OCI-LY7 (cell line): Measurements from ENCODE around the gene PIM2. TPM values are rescaled to one million over a fixed set of nuclear protein-coding genes. Genes with fewer than 3 reads are reported as not detected.

ENCODE experiments used
- BruUV-seq: library from RNA; stranded (reverse); fragments of 400-500 nt; replicated peaks from 2 replicates; lab custom pipeline; 2021; lab: Mats Ljungman, UMichigan
- CTCF ChIA-PET: fragments of 300-600 bp; sonication (Branson Sonifier 250); formaldehyde crosslinking; loops from one replicate; lab custom pipeline; 2022; ENCODE audit warnings: antibody characterized with exemption; ENCODE audit not compliant: unreplicated experiment; lab: Charles Lee
- POLR2A ChIA-PET: fragments of 300-600 bp; sonication (Branson Sonifier 250); formaldehyde crosslinking; loops from one replicate; lab custom pipeline; 2022; ENCODE audit warnings: antibody characterized with exemption; lab: Charles Lee
- DNase-seq: peaks from one replicate; pipeline ENCODE4 v3.0.0-alpha.2; 2015; ENCODE audit warnings: low spot score
- H2AFZ ChIP-seq: fragments of 200-600 bp; sonication (generic), shearing (Covaris generic); 2 replicates; pipeline ENCODE4 v1.6.1; 2014; ENCODE audit warnings: mild to moderate bottlenecking, antibody characterized with exemption, low read length, moderate library complexity
- H3K27ac ChIP-seq: fragments of 200-600 bp; sonication (generic); 2 replicates; pipeline ENCODE4 v1.5.1; 2014; ENCODE audit warnings: mixed run types, low read depth, mild to moderate bottlenecking, moderate library complexity, low read length, inconsistent platforms; ENCODE audit not compliant: poor library complexity, severe bottlenecking
- H3K36me3 ChIP-seq: fragments of 200-600 bp; sonication (generic); 2 replicates; pipeline ENCODE4 v1.6.1; 2014; ENCODE audit warnings: mild to moderate bottlenecking, antibody characterized with exemption, low read length, moderate library complexity, mixed read lengths; ENCODE audit not compliant: insufficient read depth
- H3K4me1 ChIP-seq: fragments of 200-600 bp; sonication (generic); 2 replicates; pipeline ENCODE4 v1.5.1; 2014; ENCODE audit warnings: mild to moderate bottlenecking, low read length; ENCODE audit not compliant: insufficient read depth, poor library complexity, severe bottlenecking
- H3K4me2 ChIP-seq: fragments of 200-600 bp; sonication (generic); 2 replicates; pipeline ENCODE4 v1.6.1; 2014; ENCODE audit warnings: mild to moderate bottlenecking, low read length
- H3K4me3 ChIP-seq: fragments of 200-600 bp; sonication (generic); 2 replicates; pipeline ENCODE4 v1.5.1; 2014; ENCODE audit warnings: mild to moderate bottlenecking, low read depth, low read length; ENCODE audit not compliant: poor library complexity, severe bottlenecking
- H3K79me2 ChIP-seq: fragments of 200-600 bp; sonication (generic); 2 replicates; pipeline ENCODE4 v1.6.1; 2016; ENCODE audit warnings: low read depth, mild to moderate bottlenecking, low read length, moderate library complexity, mixed read lengths; ENCODE audit not compliant: insufficient read depth
- H3K9me2 ChIP-seq: fragments of 200-600 bp; sonication (generic); 2 replicates; pipeline ENCODE4 v1.6.1; 2016; ENCODE audit warnings: mild to moderate bottlenecking, low read length, mixed read lengths; ENCODE audit not compliant: insufficient read depth
- H3K9me3 ChIP-seq: fragments of 200-600 bp; sonication (generic); 2 replicates; pipeline ENCODE4 v1.6.1; 2014; ENCODE audit warnings: mild to moderate bottlenecking, mixed run types, low read length, mixed read lengths
- H4K20me1 ChIP-seq: fragments of 200-600 bp; sonication (generic); 2 replicates; pipeline ENCODE4 v1.6.1; 2014; ENCODE audit warnings: mild to moderate bottlenecking, antibody characterized with exemption, low read length, moderate library complexity, mixed read lengths; ENCODE audit not compliant: insufficient read depth
- CTCF ChIP-seq: fragments of 200-600 bp; sonication (generic); conservative IDR thresholded peaks from 2 replicates; pipeline ENCODE4 v1.5.1; 2014; ENCODE audit warnings: mild to moderate bottlenecking, antibody characterized with exemption, low read length, moderate library complexity, mixed read lengths
- EZH2phosphoT487 ChIP-seq: fragments of 200-600 bp; sonication (generic); IDR thresholded peaks from 2 replicates; pipeline ENCODE4 v1.6.1; 2018; ENCODE audit warnings: low read depth, borderline replicate concordance, mild to moderate bottlenecking, mixed run types, antibody characterized with exemption, low read length, moderate library complexity, mixed read lengths
- intact Hi-C: fragments of 100-400 bp; cut with micrococcal nuclease; formaldehyde crosslinking; loops from one replicate; pipeline ENCODE4 v1.10.0; 2022; ENCODE audit not compliant: unreplicated experiment
- total RNA-seq, 2 experiments: library from RNA; depleted of rRNA in 1 of 2; stranded (reverse); fragments of >200 nt in 1 of 2; shearing (Covaris generic) in 1 of 2; gene quantifications; 2 replicates each; pipeline ENCODE4 v1.2.3, GENCODE V29; 2014 to 2022

Gene PIM2
- total RNA-seq, 2 experiments from 2014 or later: 60.3 to 148 TPM

GRCh38 chrX:48961585-48962091 is 42.8 kb upstream of the PIM2 start:
- DNase-seq: peak; percentile 65
- H3K4me2 ChIP-seq: peak overlapping the region; percentile 86
- intact Hi-C loops: loop anchor here (2.0 to 5.0 kb wide), 2 partner anchors 41 to 81 kb away; partner anchors contain the start of genes GRIPAP1 and TFE3
- H3K4me1 ChIP-seq: peaks cover 52% of the 10 kb centered on the region
- H3K4me3 ChIP-seq: peak overlapping the region; percentile 91
- H3K36me3 ChIP-seq: peaks cover 14% of the 10 kb centered on the region
- TF ChIP-seq EZH2phosphoT487: no peak
- no peak for TF ChIP-seq CTCF
- BruUV-seq: no TSS peak
- peaks cover 20% of the 10 kb centered on the region for H3K79me2 ChIP-seq
- H4K20me1 ChIP-seq: no peaks in the 10 kb centered on the region
- ChIA-PET POLR2A (interaction anchor here (0.9 to 2.2 kb wide), 4 partner anchors 22 to 81 kb away, joined by 5 to 12 read pairs (median 6); partner anchors contain the start of genes GRIPAP1 and TFE3), CTCF (interaction anchor here (0.6 kb wide), 1 partner anchor 41 kb away, joined by 4 read pairs; the partner anchor contains the start of gene GRIPAP1)
- H2AFZ ChIP-seq: no peak overlapping the region
- no peaks in the 10 kb centered on the region for H3K9me2 ChIP-seq
- H3K27ac ChIP-seq: peak overlapping the region; percentile 93
- no peaks in the 10 kb centered on the region for H3K9me3 ChIP-seq

- POLR2A ChIA-PET: interaction anchor here (0.5 to 2.0 kb wide), 3 partner anchors 11 to 124 kb away, joined by 3 to 4 read pairs (median 4); no protein-coding TSS in a partner anchor
- Histone ChIP-seq H3K79me2 (peaks cover 33% of the 10 kb centered on the region), H3K36me3 (peaks cover 19% of the 10 kb centered on the region), H3K27ac (peak overlapping the region; percentile 93), H3K4me2 (peak overlapping the region; percentile 86), H3K4me1 (peaks cover 65% of the 10 kb centered on the region), H2AFZ (no peak overlapping the region), H3K9me2 (no peaks in the 10 kb centered on the region), H4K20me1 (no peaks in the 10 kb centered on the region), H3K4me3 (peak overlapping the region; percentile 91), H3K9me3 (no peaks in the 10 kb centered on the region)
- BruUV-seq: no TSS peak
- intact Hi-C loops: loop anchor here (2.0 to 5.0 kb wide), 2 partner anchors 42 to 83 kb away; partner anchors contain the start of genes GRIPAP1 and TFE3
- CTCF ChIA-PET: no interaction called here
- DNase-seq: peak; percentile 66
- no peak for TF ChIP-seq CTCF
- TF ChIP-seq EZH2phosphoT487: no peak
These were observed 41.5 kb upstream of the PIM2 start for GRCh38 chrX:48960291-48960690.

- peaks cover 40% of the 10 kb centered on the region for H3K79me2 ChIP-seq
- peaks cover 62% of the 10 kb centered on the region for H3K4me1 ChIP-seq
- H3K9me2 ChIP-seq: no peaks in the 10 kb centered on the region
- H3K4me2 ChIP-seq: peak overlapping the region; percentile 86
- H3K9me3 ChIP-seq: no peaks in the 10 kb centered on the region
- H3K4me3 ChIP-seq: peak overlapping the region; percentile 91
- POLR2A ChIA-PET: interaction anchor here (0.6 to 2.0 kb wide), 9 partner anchors 10 to 126 kb away, joined by 3 to 5 read pairs (median 3); no protein-coding TSS in a partner anchor
- no TSS peak for BruUV-seq
- intact Hi-C loops: loop anchor here (5.0 kb wide), 2 partner anchors 41 to 221 kb away; partner anchors contain the start of gene PIM2
- H2AFZ ChIP-seq: no peak overlapping the region
- no peak for TF ChIP-seq CTCF
- TF ChIP-seq EZH2phosphoT487: no peak
- H3K36me3 ChIP-seq: peaks cover 26% of the 10 kb centered on the region
- CTCF ChIA-PET: no interaction called here
- H4K20me1 ChIP-seq: no peaks in the 10 kb centered on the region
- no peak for DNase-seq
- peak overlapping the region; percentile 93 for H3K27ac ChIP-seq
These were observed 39.8 kb upstream of the PIM2 start for GRCh38 chrX:48958635-48959094.
